Mucosa of descending colon (tissue), 3 donors: ENCODE data around the gene MIEF1. TPM values are rescaled to one million over a fixed set of nuclear protein-coding genes. Genes with fewer than 3 reads are reported as not detected.
"Not testable (repeated sequence)": the region's sequence is repeated elsewhere in the genome, so short reads cannot be mapped to it uniquely, and the experiment has no call there.

Experiments
- ATAC-seq: fragments of 200-7000 bp; cut with Tn5 transposase; one replicate; pipeline ENCODE4 v1.9.1; 2020; ENCODE audit warnings: mild to moderate bottlenecking, moderate library complexity
- DNase-seq, 3 donors: peaks; one replicate each; pipeline ENCODE4 v3.0.0-alpha.2; 2020
- H3K36me3 ChIP-seq: fragments of 200-600 bp; one replicate; pipeline ENCODE4 v1.8.0; 2021; ENCODE audit warnings: low read depth, mild to moderate bottlenecking
- H3K4me1 ChIP-seq: fragments of 200-600 bp; one replicate; pipeline ENCODE4 v1.8.0; 2021; ENCODE audit warnings: low read depth, mild to moderate bottlenecking
- H3K4me3 ChIP-seq: fragments of 200-600 bp; one replicate; pipeline ENCODE4 v1.8.0; 2021; ENCODE audit warnings: mild to moderate bottlenecking
- H3K9me3 ChIP-seq: fragments of 200-600 bp; one replicate; pipeline ENCODE4 v1.8.0; 2021; ENCODE audit warnings: mild to moderate bottlenecking
- CTCF ChIP-seq: fragments of 200-600 bp; IDR thresholded peaks from one replicate; pipeline ENCODE4 v1.8.0; 2022; ENCODE audit warnings: antibody characterized with exemption, mild to moderate bottlenecking
- intact Hi-C, 2 donors: fragments of 100-400 bp; cut with DNase I in 1 of 2; cut with micrococcal nuclease in 1 of 2; formaldehyde crosslinking; loops; one replicate each; pipeline versions ENCODE4 v1.11.0 to v1.11.1; 2022; cut with DNase I, micrococcal nuclease
- total RNA-seq, 3 donors: library from RNA; stranded (reverse); fragmentation: NEBNext Ultra II Directional in 2 of 3; extraction: Animal tissue kit (Norgen Biotek cat#: 25700) in 2 of 3; gene quantifications; one replicate each; pipeline versions ENCODE4 v1.2.1 to v1.2.4, GENCODE V29; 2021 to 2023
- donor health status: DM: no; HTN: no; CAD: no; lungs with moderate emphysema.
- donor health status: DM: no; HTN: no; CAD: no.
- donor health status: DM: no; HTN: yes; CAD: no.

Gene MIEF1
- total RNA-seq, 3 donors from 2014 or later, result 29.8 to 38.4 (median 34.0) TPM

- ATAC-seq (no peak), DNase-seq (peak in 1 of 3 donors; percentile 40)
- Histone ChIP-seq H3K4me1 (peaks cover 19% of the 10 kb centered on the region), H3K9me3 (no peaks in the 10 kb centered on the region), H3K4me3 (no peak overlapping the region), H3K36me3 (peaks cover 15% of the 10 kb centered on the region)
- intact Hi-C loops, result no loop called here
- TF ChIP-seq CTCF, result no peak
Observed at GRCh38 chr22:39504071-39504470, 2.0 kb downstream of the MIEF1 start.

- intact Hi-C loops, H3K9me3 ChIP-seq, ATAC-seq, H3K4me3 ChIP-seq: not testable (repeated sequence)
- Histone ChIP-seq H3K36me3 (peaks cover 19% of the 10 kb centered on the region), H3K4me1 (peaks cover 11% of the 10 kb centered on the region)
- DNase-seq, result peak in 1 of 3 donors; percentile 12
Observed at GRCh38 chr22:39507021-39507420, 4.9 kb downstream of the MIEF1 start.

GRCh38 chr22:39508393-39508792, 6.3 kb downstream of the MIEF1 start:
- Histone ChIP-seq H3K4me3 (no peak overlapping the region), H3K36me3 (peaks cover 18% of the 10 kb centered on the region), H3K4me1 (peaks cover 5% of the 10 kb centered on the region), H3K9me3 (no peaks in the 10 kb centered on the region)
- DNase-seq (no peak), ATAC-seq (no peak)
- no peak for TF ChIP-seq CTCF
- intact Hi-C loops, result no loop called here

GRCh38 chr22:39510529-39511149, 8.5 kb downstream of the MIEF1 start:
- H3K36me3 ChIP-seq, result peaks cover 5% of the 10 kb centered on the region
- no peak for ATAC-seq
- no peak overlapping the region for H3K4me3 ChIP-seq
- no peak for TF ChIP-seq CTCF
- H3K9me3 ChIP-seq, result no peaks in the 10 kb centered on the region
- intact Hi-C loops, result no loop called here
- DNase-seq, result no peak
- no peaks in the 10 kb centered on the region for H3K4me1 ChIP-seq

- no peaks in the 10 kb centered on the region for H3K4me1 ChIP-seq
- DNase-seq (peak in 1 of 3 donors; percentile 38), ATAC-seq (no peak)
- TF ChIP-seq CTCF, result no peak
- no peak overlapping the region for H3K4me3 ChIP-seq
- intact Hi-C loops, result no loop called here
- H3K36me3 ChIP-seq, result peaks cover 5% of the 10 kb centered on the region
- no peaks in the 10 kb centered on the region for H3K9me3 ChIP-seq
Observed at GRCh38 chr22:39511226-39511625, 9.1 kb downstream of the MIEF1 start.

GRCh38 chr22:39512026-39512425, 9.9 kb downstream of the MIEF1 start:
- ATAC-seq (no peak), DNase-seq (peak in 1 of 3 donors; percentile 47)
- TF ChIP-seq CTCF, result no peak
- H3K36me3 ChIP-seq, result peaks cover 5% of the 10 kb centered on the region
- H3K9me3 ChIP-seq, result no peaks in the 10 kb centered on the region
- no peaks in the 10 kb centered on the region for H3K4me1 ChIP-seq
- no peak overlapping the region for H3K4me3 ChIP-seq
- intact Hi-C loops, result no loop called here
